GM21447 (cell line): Measurements from ENCODE around the gene CRTC3.

Source experiments
- ATAC-seq: cut with Tn5 transposase; IDR thresholded peaks from one replicate; pipeline ENCODE4 v1.9.1; 2021; ENCODE audit not compliant: unreplicated experiment

CRTC3 gene

GRCh38 chr15:90519688-90520087 lies 10.0 kb upstream of the CRTC3 start:
- ATAC-seq = no peak

- no peak for ATAC-seq
These were observed 9.4 kb upstream of the CRTC3 start for GRCh38 chr15:90520365-90520764.

- ATAC-seq = no peak
These were observed 6.3 kb upstream of the CRTC3 start for GRCh38 chr15:90523373-90523772.

- ATAC-seq = peak; percentile 74
These were observed 5.5 kb upstream of the CRTC3 start for GRCh38 chr15:90524018-90524803.

DNA sequence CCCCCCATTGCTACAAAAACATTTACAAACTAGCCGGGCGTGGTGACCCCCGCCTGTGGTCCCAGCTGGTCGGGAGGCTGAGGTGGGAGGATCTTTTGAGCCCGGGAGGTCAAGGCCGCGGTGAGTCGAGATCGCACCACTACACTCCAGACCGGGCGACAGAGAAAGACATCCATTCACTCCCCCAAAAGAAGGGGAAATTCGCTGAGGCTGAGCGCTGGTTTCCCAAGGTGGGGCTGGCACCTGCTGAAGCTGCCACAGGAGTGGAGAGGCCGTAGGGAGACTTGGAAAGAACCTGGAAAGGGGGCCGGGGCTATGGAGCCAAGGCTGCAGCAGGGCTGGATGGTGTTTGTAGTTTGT lies 732 bp upstream of the CRTC3 start:
- ATAC-seq = no peak

GRCh38 chr15:90530250-90531051 lies 728 bp downstream of the CRTC3 start:
- ATAC-seq = peak; percentile 39

- ATAC-seq = no peak
These were observed 1.4 kb downstream of the CRTC3 start for GRCh38 chr15:90531147-90531546.

GRCh38 chr15:90535254-90535653 lies 5.5 kb downstream of the CRTC3 start:
- no peak for ATAC-seq

DNA sequence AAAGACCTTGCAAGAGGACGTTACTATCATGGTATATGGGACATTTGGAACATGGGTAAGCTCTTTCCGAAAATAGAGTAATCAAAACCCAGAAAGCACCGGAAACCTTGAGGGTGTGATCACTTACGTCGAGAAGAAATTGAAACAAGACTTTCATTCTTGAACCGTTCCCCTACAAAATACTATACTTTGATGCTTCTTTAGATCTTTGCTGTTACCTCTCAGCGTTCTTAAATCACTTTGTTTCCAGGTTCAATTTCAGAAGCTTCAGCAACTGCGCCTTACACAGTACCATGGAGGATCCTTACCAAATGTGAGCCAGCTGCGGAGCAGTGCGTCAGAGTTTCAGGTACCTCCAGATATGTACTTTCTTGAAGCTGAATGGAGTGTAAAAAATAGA lies 10.1 kb downstream of the CRTC3 start:
- no peak for ATAC-seq

GRCh38 chr15:90540768-90541167 lies 11.0 kb downstream of the CRTC3 start:
- no peak for ATAC-seq

GRCh38 chr15:90545095-90545494 lies 15.4 kb downstream of the CRTC3 start:
- no peak for ATAC-seq

GRCh38 chr15:90547540-90547939 lies 17.8 kb downstream of the CRTC3 start:
- ATAC-seq = no peak

DNA sequence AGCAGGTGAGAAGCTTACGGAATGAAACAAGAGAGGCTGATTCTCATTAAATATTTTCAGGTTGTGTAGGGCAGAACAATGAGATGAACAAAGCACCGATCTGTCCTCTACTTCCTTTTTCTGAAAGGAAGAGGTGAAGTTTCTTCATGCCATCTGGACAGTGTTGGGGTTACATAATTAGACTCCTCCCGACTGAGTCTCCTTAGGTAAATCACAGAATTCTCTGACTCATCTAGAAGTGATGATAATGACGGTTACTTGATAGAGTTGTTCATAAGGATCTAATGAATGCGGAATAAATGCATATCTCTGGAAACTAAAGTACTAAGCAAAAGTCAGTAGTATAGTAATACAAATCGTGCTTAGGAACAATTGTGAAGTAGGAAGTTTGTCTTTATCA lies 21.2 kb downstream of the CRTC3 start:
- ATAC-seq = peak; percentile 88

GRCh38 chr15:90552162-90552928 lies 22.6 kb downstream of the CRTC3 start:
- no peak for ATAC-seq

DNA sequence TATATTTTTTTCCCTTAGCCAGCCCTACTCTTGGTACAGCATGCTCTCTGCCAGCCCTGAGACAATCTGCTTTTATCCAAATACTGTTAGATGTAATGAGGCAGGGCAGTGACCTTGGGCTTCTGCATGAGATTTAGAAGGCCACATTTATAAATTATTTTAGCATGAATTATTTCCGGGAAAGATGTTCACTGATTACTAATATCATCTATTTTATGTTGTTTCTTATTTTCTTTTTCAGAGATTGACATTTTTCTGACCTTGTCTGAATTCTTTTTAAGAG lies 23.1 kb downstream of the CRTC3 start:
- no peak for ATAC-seq

DNA sequence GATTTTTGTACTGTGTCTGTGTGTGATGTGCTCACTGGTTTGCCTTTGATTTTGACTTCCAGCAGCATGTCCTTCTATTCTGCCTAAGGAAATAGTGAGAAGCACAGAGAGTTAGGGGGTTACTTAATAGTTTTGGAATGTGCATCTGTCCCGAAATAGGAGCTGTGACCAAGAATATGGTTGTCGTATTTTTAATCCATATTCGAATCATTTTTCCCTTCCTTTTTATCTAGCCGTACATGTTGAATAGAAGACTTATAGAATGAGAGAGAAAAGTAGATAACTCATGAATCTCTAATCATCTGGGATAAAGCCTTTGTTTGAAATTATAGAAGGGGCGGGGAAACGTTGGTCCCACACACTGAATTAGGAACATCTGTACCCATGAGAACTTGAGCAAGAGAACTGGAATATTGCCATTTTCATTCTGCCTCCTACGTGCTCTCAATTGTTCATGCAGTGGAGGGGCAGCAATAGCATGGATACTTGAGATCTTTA lies 23.6 kb downstream of the CRTC3 start:
- no peak for ATAC-seq

GRCh38 chr15:90557186-90558084 lies 27.7 kb downstream of the CRTC3 start:
- ATAC-seq = no peak

GRCh38 chr15:90558171-90558573 lies 28.4 kb downstream of the CRTC3 start:
- no peak for ATAC-seq

GRCh38 chr15:90559119-90559518 lies 29.4 kb downstream of the CRTC3 start:
- ATAC-seq = no peak

- no peak for ATAC-seq
These were observed 30.6 kb downstream of the CRTC3 start for GRCh38 chr15:90560229-90560776.
